IMR-90 (cell line): ENCODE results near the gene ARMC9.

Experiments
- BHLHE40 ChIP-seq: fragments of 150-350 bp; IDR thresholded peaks from 2 replicates; pipeline ENCODE4 v1.6.1; 2016; ENCODE audit warnings: mild to moderate bottlenecking, low read depth, low read length
- CEBPB ChIP-seq: IDR thresholded peaks from 2 replicates; pipeline ENCODE4 v1.6.1; 2012; ENCODE audit warnings: low read depth, low read length, improper control_type of control experiment
- CHD1 ChIP-seq: IDR thresholded peaks from 2 replicates; pipeline ENCODE4 v1.6.1; 2012; ENCODE audit warnings: low read depth, low read length, improper control_type of control experiment
- FOS ChIP-seq: fragments of 150-350 bp; IDR thresholded peaks from 2 replicates; pipeline ENCODE4 v1.6.1; 2016; ENCODE audit warnings: low read depth, low read length
- MAZ ChIP-seq: IDR thresholded peaks from 2 replicates; pipeline ENCODE4 v1.6.1; 2012; ENCODE audit warnings: low read depth, mild to moderate bottlenecking, low read length, improper control_type of control experiment, moderate library complexity, borderline replicate concordance
- NFE2L2 ChIP-seq: fragments of 150-350 bp; IDR thresholded peaks from 2 replicates; pipeline ENCODE4 v1.6.1; 2016; ENCODE audit warnings: low read depth, mild to moderate bottlenecking, low read length
- POLR2A ChIP-seq: IDR thresholded peaks from 2 replicates; pipeline ENCODE4 v1.6.1; 2012; ENCODE audit warnings: mild to moderate bottlenecking, low read depth, low read length
- RAD21 ChIP-seq: IDR thresholded peaks from 2 replicates; pipeline ENCODE4 v1.6.1; 2012; ENCODE audit warnings: low read length, improper control_type of control experiment
- RFX5 ChIP-seq: IDR thresholded peaks from 2 replicates; pipeline ENCODE4 v1.8.0; 2012; ENCODE audit warnings: low read depth, mild to moderate bottlenecking, low read length, moderate library complexity
- TF ChIP-seq, protein P1 (sequence below): conservative IDR thresholded peaks from 2 replicates; pipeline ENCODE4 v1.5.1; 2012; ENCODE audit warnings: mild to moderate bottlenecking, low read depth, low read length, improper control_type of control experiment

DNA sequence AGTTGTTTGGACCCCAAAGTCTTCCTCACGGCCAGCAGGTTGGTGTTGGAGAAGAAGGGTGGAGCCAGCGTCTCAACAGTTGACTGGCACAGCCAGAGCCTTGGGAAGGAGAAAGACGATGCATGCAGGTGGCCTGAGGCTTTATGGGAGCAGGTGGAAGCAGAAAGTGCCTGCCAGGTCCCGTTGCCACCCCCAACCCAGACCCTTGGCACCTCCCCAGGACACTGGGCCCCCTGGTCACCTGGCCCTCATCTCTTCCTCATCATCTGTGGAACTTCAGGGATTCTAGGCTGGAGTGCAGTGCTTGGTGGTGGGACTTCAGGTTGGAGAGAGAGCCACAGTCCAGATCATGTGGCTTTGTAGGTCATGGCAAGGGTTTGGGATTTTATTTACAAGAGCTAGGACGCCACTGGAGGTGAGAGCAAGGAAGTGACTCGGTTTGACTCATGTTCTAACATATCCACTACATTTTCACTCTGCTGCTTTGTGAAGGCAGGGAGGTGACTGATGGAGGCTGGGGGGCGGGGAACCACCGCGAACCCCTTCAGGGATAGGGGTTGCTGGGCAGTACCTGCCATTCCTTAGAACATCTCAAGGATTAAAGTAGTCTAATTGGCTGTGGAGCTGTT lies 134.6 kb downstream of the ARMC9 start:
- TF ChIP-seq, protein P1, sequence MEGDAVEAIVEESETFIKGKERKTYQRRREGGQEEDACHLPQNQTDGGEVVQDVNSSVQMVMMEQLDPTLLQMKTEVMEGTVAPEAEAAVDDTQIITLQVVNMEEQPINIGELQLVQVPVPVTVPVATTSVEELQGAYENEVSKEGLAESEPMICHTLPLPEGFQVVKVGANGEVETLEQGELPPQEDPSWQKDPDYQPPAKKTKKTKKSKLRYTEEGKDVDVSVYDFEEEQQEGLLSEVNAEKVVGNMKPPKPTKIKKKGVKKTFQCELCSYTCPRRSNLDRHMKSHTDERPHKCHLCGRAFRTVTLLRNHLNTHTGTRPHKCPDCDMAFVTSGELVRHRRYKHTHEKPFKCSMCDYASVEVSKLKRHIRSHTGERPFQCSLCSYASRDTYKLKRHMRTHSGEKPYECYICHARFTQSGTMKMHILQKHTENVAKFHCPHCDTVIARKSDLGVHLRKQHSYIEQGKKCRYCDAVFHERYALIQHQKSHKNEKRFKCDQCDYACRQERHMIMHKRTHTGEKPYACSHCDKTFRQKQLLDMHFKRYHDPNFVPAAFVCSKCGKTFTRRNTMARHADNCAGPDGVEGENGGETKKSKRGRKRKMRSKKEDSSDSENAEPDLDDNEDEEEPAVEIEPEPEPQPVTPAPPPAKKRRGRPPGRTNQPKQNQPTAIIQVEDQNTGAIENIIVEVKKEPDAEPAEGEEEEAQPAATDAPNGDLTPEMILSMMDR, result no peak
- TF ChIP-seq CEBPB (no peak), CHD1 (no peak), MAZ (no peak), FOS (no peak), POLR2A (no peak), NFE2L2 (no peak), BHLHE40 (no peak), RAD21 (no peak), RFX5 (no peak)
